Common myeloid progenitor, CD34-positive (primary cell): ENCODE results near the gene CKS1B.

ENCODE experiments used
- CTCF ChIA-PET: fragments of 350-600 bp; sonication (Branson Sonifier 250); formaldehyde crosslinking; loops from one replicate; lab custom pipeline; 2021; ENCODE audit warnings: antibody characterized with exemption; lab: Charles Lee
- POLR2A ChIA-PET: fragments of 350-600 bp; sonication (Branson Sonifier 250); formaldehyde crosslinking; loops from one replicate; lab custom pipeline; 2021; ENCODE audit warnings: antibody characterized with exemption; lab: Charles Lee
- DNase-seq, 3 donors: peaks; one replicate each; pipeline versions ENCODE4 v3.0.0 to v3.0.0-alpha.2; 2013
- H3K27ac ChIP-seq, 2 experiments: 1 replicate in 1 of 2; 2 replicates in 1 of 2; pipeline ENCODE4 v1.7.0; 2013; ENCODE audit warnings: inconsistent platforms in 2 of 2, low read length in 2 of 2, mild to moderate bottlenecking in 2 of 2, low read depth in 1 of 2, moderate library complexity in 1 of 2; ENCODE audit not compliant: severe bottlenecking in 2 of 2, insufficient read depth in 1 of 2, poor library complexity in 1 of 2
- H3K27me3 ChIP-seq, 5 experiments: replicated peaks in 2 of 5; 1 replicate in 3 of 5; 2 replicates in 2 of 5; pipeline versions ENCODE4 v1.6.1 to v1.7.0; 2013; ENCODE audit warnings: low read length in 4 of 5, mild to moderate bottlenecking in 2 of 5, moderate library complexity in 2 of 5, inconsistent platforms in 1 of 5; ENCODE audit not compliant: insufficient read depth in 5 of 5, control insufficient read depth in 4 of 5
- H3K36me3 ChIP-seq, 4 experiments: 1 replicate in 2 of 4; 2 replicates in 2 of 4; pipeline versions ENCODE4 v1.6.1 to v1.7.0; 2013; ENCODE audit warnings: low read length in 3 of 4, control low read depth in 1 of 4, mild to moderate bottlenecking in 1 of 4; ENCODE audit not compliant: control insufficient read depth in 4 of 4, insufficient read depth in 4 of 4
- H3K4me1 ChIP-seq, 4 experiments: 1 replicate in 3 of 4; 2 replicates in 1 of 4; pipeline versions ENCODE4 v1.6.1 to v1.7.1; 2013; ENCODE audit warnings: low read length in 3 of 4, mild to moderate bottlenecking in 3 of 4, control low read depth in 1 of 4, inconsistent platforms in 1 of 4, moderate library complexity in 1 of 4; ENCODE audit not compliant: control insufficient read depth in 4 of 4, insufficient read depth in 4 of 4; ENCODE audit errors: control extremely low read depth in 1 of 4
- H3K4me3 ChIP-seq, 7 experiments: 1 replicate in 4 of 7; 2 replicates in 3 of 7; pipeline versions ENCODE4 v1.5.1 to v1.7.0; 2013; ENCODE audit warnings: mild to moderate bottlenecking in 7 of 7, low read length in 6 of 7, moderate library complexity in 6 of 7, inconsistent platforms in 2 of 7, low read depth in 2 of 7, control low read depth in 1 of 7; ENCODE audit not compliant: insufficient read depth in 4 of 7, control insufficient read depth in 1 of 7; ENCODE audit errors: extremely low read depth in 1 of 7
- H3K9me3 ChIP-seq, 5 experiments: 1 replicate in 4 of 5; 2 replicates in 1 of 5; pipeline versions ENCODE4 v1.6.1 to v1.7.1; 2013; ENCODE audit warnings: low read length in 4 of 5, mild to moderate bottlenecking in 2 of 5, inconsistent platforms in 1 of 5, low read depth in 1 of 5, moderate library complexity in 1 of 5; ENCODE audit not compliant: control insufficient read depth in 4 of 5, insufficient read depth in 2 of 5; ENCODE audit errors: control extremely low read depth in 1 of 5
- WGBS: methylation state at CpG from one replicate; pipeline ENCODE4 v1.1.5; 2013; ENCODE audit not compliant: insufficient coverage; 5-methylcytosine and 5-hydroxymethylcytosine counted together

The CKS1B gene

DNA sequence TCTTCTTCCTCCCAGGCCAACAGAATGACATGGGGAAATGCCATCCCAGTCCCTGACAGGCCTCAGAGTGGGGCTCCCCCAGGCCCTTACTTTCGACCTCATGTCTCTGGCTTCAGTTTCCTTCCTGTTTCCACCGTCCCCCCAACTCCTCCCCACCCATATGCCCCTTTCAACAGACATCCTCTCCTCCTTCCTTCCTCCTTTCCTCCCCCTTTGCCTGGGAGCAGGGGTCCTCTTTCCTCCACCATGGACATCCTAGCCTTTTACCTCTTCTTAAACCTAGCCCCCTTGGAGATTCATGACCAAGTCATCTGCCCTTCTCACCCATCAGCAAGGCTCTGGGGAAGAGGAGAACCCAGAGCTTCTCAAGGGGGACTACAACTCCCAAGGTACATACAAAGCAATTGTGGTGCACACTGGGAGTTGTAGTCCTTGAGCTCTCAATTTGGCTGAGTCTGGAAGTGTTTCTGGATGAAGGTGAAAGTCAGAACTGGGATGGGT lies 32.2 kb downstream of the CKS1B start:
- H3K27me3 ChIP-seq, result no peaks in the 10 kb centered on the region
- H3K4me3 ChIP-seq, result no peak overlapping the region
- no peak overlapping the region for H3K27ac ChIP-seq
- ChIA-PET POLR2A (interaction anchor here (0.7 kb wide), 2 partner anchors 33 to 37 kb away, joined by 3 read pairs; no protein-coding TSS in a partner anchor), CTCF (interaction anchor here (0.7 to 4.2 kb wide), 8 partner anchors 8 to 38 kb away, joined by 3 to 33 read pairs (median 8); no protein-coding TSS in a partner anchor)
- H3K36me3 ChIP-seq, result no peaks in the 10 kb centered on the region
- H3K4me1 ChIP-seq, result peaks cover 11 to 91% (median 78%) of the 10 kb centered on the region in 4 experiments
- WGBS, result no CpG with 5 or more reads among the region's 2 CpGs
- DNase-seq, result peak; percentile 34 to 74 (median 68)
- H3K9me3 ChIP-seq, result no peaks in the 10 kb centered on the region

DNA sequence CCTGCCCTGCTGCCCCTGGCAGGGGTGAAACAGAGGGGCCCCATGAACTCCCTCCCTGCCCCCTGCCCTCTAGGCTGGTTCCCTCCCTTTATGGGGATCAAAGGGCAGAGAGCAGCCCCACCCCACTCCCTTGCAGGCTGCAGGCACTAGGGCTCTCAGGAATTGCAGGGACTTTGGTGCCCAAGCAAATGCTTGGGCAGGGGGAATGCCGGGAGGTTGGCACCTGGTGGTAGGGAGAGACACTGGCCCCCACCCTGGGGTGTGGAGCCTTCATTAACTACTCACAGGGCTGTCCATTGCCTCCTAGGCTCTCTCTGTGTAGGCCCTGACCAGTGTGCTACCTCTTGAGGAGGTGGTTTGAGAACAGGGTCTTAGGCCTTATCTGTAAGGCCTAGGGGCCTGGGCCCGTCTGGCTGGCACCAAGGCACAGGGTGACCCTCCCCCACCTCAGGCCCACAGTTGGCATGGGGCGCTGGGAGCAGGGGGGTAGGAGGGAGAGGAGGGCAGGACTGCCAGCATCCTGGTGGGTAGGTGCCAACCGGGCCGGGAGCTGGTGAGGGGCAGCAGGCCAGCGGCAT lies 32.9 kb downstream of the CKS1B start:
- 70% methylated on average over 2 of the region's 6 CpGs for WGBS
- H3K27ac ChIP-seq, result no peak overlapping the region
- CTCF ChIA-PET, result interaction anchor here (0.7 to 4.2 kb wide), 12 partner anchors 7 to 71 kb away, joined by 3 to 33 read pairs (median 6); partner anchors contain the start of genes PBXIP1 and PMVK

DNA sequence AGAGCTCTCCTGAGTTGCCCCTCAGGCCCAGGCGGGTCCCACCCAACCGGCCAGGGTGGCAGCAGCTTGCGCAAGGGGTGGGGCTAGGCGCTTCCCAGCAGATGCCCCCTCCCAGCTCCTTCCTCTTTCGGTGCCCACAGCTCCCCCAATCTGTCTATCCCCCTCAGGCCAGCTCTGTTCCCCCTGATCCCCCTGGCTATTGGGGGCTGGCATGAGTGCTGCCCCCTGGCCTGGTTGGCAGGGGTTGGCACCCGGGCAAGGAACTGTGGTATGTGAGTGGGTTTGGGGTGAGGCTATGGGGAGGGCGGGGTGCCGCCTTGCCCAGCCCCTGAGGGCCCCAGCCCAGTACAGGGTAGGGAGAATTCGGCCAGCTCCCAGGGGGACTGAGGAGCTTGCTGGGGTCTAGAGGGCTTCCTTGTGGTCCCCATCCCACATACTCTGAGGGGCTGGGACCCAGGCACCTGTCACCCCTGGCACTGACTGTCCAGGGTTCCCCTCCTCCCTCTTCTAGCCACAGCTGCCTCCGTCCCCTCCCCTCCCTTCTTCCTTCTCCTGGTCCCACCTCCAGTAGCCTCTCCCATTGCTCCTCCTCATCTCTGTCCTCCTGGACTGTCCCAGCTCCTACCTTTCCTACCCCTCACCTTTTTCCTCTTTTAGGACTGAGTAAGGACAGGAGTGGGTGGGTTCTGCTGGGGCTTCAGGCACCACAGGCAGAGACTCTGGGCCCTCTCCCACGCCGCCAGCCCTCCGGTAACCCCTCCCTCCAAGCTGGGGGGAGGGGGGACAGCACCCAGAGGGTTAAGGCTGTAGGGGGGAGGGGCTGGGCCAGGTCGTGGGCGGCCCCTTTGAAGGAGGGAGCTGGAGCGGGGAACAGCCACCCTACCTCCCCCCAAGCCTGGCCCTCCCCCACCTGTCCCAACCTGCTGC lies 33.8 kb downstream of the CKS1B start:
- no peaks in the 10 kb centered on the region for H3K9me3 ChIP-seq
- ChIA-PET POLR2A (interaction anchor here (0.7 to 1.1 kb wide), 2 partner anchors 8 to 53 kb away, joined by 3 to 4 read pairs; partner anchors contain the start of gene PBXIP1), CTCF (interaction anchor here (0.7 to 4.2 kb wide), 11 partner anchors 9 to 72 kb away, joined by 3 to 33 read pairs (median 6); partner anchors contain the start of genes ADAM15, PBXIP1 and PMVK)
- H3K36me3 ChIP-seq, result no peaks in the 10 kb centered on the region
- peaks cover 9 to 98% (median 87%) of the 10 kb centered on the region in 4 experiments for H3K4me1 ChIP-seq
- DNase-seq, result peak in 2 of 3 donors; percentile 51 to 58
- peak overlapping the region in 2 of 7 experiments; percentile 7 to 11 for H3K4me3 ChIP-seq
- H3K27me3 ChIP-seq, result no peaks in the 10 kb centered on the region
- WGBS, result 59% methylated on average over 4 of the region's 16 CpGs
- no peak overlapping the region for H3K27ac ChIP-seq

More for the DNA sequence above, 32.9 kb downstream of the CKS1B start:
- Histone ChIP-seq H3K36me3 (no peaks in the 10 kb centered on the region), H3K4me3 (peak overlapping the region in 1 of 7 experiments; percentile 7), H3K27me3 (no peaks in the 10 kb centered on the region), H3K9me3 (no peaks in the 10 kb centered on the region), H3K4me1 (peaks cover 11 to 95% (median 83%) of the 10 kb centered on the region in 4 experiments)
- POLR2A ChIA-PET, result interaction anchor here (0.7 to 1.1 kb wide), 2 partner anchors 8 to 52 kb away, joined by 3 to 4 read pairs; partner anchors contain the start of gene PBXIP1
- DNase-seq, result no peak

GRCh38 chr1:155009221-155009711 lies 34.8 kb downstream of the CKS1B start:
- Histone ChIP-seq H3K27ac (no peak overlapping the region), H3K27me3 (no peaks in the 10 kb centered on the region), H3K36me3 (peaks cover 0 to 3% (median 0%) of the 10 kb centered on the region in 4 experiments), H3K4me3 (no peak overlapping the region), H3K9me3 (no peaks in the 10 kb centered on the region), H3K4me1 (peaks cover 9 to 97% (median 87%) of the 10 kb centered on the region in 4 experiments)
- DNase-seq, result no peak
- POLR2A ChIA-PET, result no interaction called here
- WGBS, result 97% methylated on average over 9 of the region's 12 CpGs
- CTCF ChIA-PET, result interaction anchor here (1.3 to 4.2 kb wide), 3 partner anchors 8 to 42 kb away, joined by 4 to 33 read pairs (median 15); partner anchors contain the start of gene ADAM15

DNA sequence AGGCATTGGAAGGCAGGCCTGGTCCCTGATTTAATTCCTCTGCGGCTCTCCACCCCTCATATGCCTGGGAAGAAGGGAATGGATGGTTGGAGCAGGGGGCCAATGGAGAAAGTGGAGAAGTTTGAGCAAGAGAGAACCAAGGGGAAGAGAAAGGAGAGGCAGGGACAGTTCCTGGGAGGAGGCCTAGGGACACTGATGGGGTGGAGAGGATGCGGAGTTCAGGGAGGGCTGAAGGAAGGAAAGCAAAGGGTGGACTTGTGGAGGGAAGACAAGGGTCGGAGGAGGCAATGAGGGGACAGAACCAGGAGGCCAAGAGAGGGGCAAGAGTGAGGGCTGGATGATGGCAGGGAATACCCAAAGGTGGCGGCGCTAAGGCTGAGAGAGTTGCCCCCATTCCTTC lies 35.3 kb downstream of the CKS1B start:
- peak overlapping the region in 1 of 7 experiments; percentile 30 for H3K4me3 ChIP-seq
- peaks cover 5 to 95% (median 87%) of the 10 kb centered on the region in 4 experiments for H3K4me1 ChIP-seq
- ChIA-PET CTCF (interaction anchor here (1.2 to 4.2 kb wide), 3 partner anchors 7 to 21 kb away, joined by 4 to 33 read pairs (median 15); no protein-coding TSS in a partner anchor), POLR2A (no interaction called here)
- WGBS, result 100% methylated on average over 4 of the region's 5 CpGs
- H3K27ac ChIP-seq, result no peak overlapping the region
- no peak for DNase-seq
- H3K27me3 ChIP-seq, result no peaks in the 10 kb centered on the region
- H3K36me3 ChIP-seq, result peaks cover 0 to 7% (median 0%) of the 10 kb centered on the region in 4 experiments
- no peaks in the 10 kb centered on the region for H3K9me3 ChIP-seq

DNA sequence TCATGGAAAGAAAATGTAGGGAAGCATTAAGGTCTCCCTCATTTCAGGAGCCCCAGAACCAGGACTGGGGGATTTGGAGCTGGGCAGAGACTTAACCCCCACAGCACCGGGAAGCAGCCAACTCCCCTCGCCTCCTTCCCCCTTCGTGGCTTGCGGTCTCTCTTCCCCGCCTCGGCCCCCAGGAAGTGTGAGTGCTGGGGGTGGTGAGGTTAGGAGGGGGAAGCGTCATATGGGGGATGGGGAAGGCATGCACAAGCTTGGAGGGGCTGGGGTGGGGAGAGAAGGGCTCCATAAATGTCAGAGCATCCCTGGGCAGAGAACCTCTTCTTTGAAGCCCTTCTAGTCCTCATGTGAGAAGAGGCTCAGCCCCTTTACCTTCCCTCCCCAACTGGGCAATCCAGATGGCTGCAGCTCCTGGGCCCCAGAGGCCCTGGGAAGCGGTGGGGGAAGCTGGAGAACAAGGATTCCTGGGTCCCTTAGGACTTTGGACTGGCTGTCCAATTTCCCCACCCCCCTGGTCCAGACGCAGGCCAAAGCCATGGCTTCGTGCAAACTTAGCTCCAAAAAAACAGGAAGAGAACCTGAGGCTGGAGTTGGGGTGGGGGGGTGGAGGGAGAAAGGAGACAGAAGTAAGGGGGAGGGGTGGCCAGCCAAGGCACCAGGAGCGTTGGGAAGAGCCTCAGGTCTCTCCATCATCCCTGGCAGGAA lies 35.9 kb downstream of the CKS1B start:
- CTCF ChIA-PET, result interaction anchor here (0.6 to 1.2 kb wide), 3 partner anchors 10 to 22 kb away, joined by 3 to 4 read pairs (median 4); no protein-coding TSS in a partner anchor
- no peaks in the 10 kb centered on the region for H3K27me3 ChIP-seq
- H3K27ac ChIP-seq, result no peak overlapping the region
- peaks cover 3 to 92% (median 81%) of the 10 kb centered on the region in 4 experiments for H3K4me1 ChIP-seq
- no peak for DNase-seq
- peak overlapping the region in 3 of 7 experiments; percentile 13 to 30 (median 19) for H3K4me3 ChIP-seq
- H3K9me3 ChIP-seq, result no peaks in the 10 kb centered on the region
- H3K36me3 ChIP-seq, result peaks cover 0 to 13% (median 1%) of the 10 kb centered on the region in 4 experiments
- POLR2A ChIA-PET, result no interaction called here
- 20% methylated on average over 2 of the region's 11 CpGs for WGBS
